A549 (cell line): ENCODE data around the gene NRXN2.

Experiments
- CHD4 ChIP-seq: fragments of 200-600 bp; sonication (generic); IDR thresholded peaks from 2 replicates; pipeline ENCODE4 v1.6.1; 2016; ENCODE audit warnings: antibody characterized with exemption, mild to moderate bottlenecking, borderline replicate concordance
- EP300 ChIP-seq, 2 experiments: fragments of >200 bp; sonication (Bioruptor Twin); formaldehyde crosslinking; IDR thresholded peaks; 2 replicates in 1 of 2; 3 replicates in 1 of 2; pipeline ENCODE4 v1.6.1; 2016 to 2017
- HDAC2 ChIP-seq: fragments of 200-600 bp; sonication (generic); IDR thresholded peaks from 2 replicates; pipeline ENCODE4 v1.6.1; 2016
- MAX ChIP-seq: IDR thresholded peaks from 2 replicates; pipeline ENCODE4 v1.6.1; 2012
- POLR2A ChIP-seq: IDR thresholded peaks from 2 replicates; pipeline ENCODE4 v1.6.1; 2012; ENCODE audit warnings: mild to moderate bottlenecking, low read length
- RAD21 ChIP-seq, 2 experiments: fragments of >200 bp in 1 of 2; sonication (Bioruptor Twin) in 1 of 2; formaldehyde crosslinking in 1 of 2; IDR thresholded peaks in 1 of 2; conservative IDR thresholded peaks in 1 of 2; 2 replicates in 1 of 2; 3 replicates in 1 of 2; pipeline ENCODE4 v1.6.1; 2012 to 2018; ENCODE audit warnings: inconsistent platforms in 1 of 2
- RNF2 ChIP-seq: fragments of 200-600 bp; sonication (generic); IDR thresholded peaks from 2 replicates; pipeline ENCODE4 v1.6.1; 2016; ENCODE audit warnings: low read depth, mild to moderate bottlenecking, antibody characterized with exemption, moderate library complexity, borderline replicate concordance
- ZNF302 ChIP-seq: fragments of 250-450 bp; sonication (Bioruptor Pico); IDR thresholded peaks from 2 replicates; pipeline ENCODE4 v1.9.0; 2021; ENCODE audit warnings: inconsistent platforms, mild to moderate bottlenecking, moderate library complexity
- TF ChIP-seq, protein P1 (sequence below): fragments of 150-350 bp; IDR thresholded peaks from 2 replicates; pipeline ENCODE4 v1.6.1; 2014; ENCODE audit warnings: low read depth, mild to moderate bottlenecking, low read length
- TF ChIP-seq, protein P2 (sequence below): fragments of >200 bp; sonication (Bioruptor Twin); formaldehyde crosslinking; IDR thresholded peaks from 3 replicates; pipeline ENCODE4 v1.5.1; 2016

GRCh38 chr11:64722141-64723065 is 594 bp downstream of the NRXN2 start:
- TF ChIP-seq, protein P1, sequence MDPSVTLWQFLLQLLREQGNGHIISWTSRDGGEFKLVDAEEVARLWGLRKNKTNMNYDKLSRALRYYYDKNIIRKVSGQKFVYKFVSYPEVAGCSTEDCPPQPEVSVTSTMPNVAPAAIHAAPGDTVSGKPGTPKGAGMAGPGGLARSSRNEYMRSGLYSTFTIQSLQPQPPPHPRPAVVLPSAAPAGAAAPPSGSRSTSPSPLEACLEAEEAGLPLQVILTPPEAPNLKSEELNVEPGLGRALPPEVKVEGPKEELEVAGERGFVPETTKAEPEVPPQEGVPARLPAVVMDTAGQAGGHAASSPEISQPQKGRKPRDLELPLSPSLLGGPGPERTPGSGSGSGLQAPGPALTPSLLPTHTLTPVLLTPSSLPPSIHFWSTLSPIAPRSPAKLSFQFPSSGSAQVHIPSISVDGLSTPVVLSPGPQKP: no peak
- no peak for TF ChIP-seq POLR2A
- no peak for TF ChIP-seq EP300 (IDR thresholded peaks at IDR 0.05)
- TF ChIP-seq, protein P2, sequence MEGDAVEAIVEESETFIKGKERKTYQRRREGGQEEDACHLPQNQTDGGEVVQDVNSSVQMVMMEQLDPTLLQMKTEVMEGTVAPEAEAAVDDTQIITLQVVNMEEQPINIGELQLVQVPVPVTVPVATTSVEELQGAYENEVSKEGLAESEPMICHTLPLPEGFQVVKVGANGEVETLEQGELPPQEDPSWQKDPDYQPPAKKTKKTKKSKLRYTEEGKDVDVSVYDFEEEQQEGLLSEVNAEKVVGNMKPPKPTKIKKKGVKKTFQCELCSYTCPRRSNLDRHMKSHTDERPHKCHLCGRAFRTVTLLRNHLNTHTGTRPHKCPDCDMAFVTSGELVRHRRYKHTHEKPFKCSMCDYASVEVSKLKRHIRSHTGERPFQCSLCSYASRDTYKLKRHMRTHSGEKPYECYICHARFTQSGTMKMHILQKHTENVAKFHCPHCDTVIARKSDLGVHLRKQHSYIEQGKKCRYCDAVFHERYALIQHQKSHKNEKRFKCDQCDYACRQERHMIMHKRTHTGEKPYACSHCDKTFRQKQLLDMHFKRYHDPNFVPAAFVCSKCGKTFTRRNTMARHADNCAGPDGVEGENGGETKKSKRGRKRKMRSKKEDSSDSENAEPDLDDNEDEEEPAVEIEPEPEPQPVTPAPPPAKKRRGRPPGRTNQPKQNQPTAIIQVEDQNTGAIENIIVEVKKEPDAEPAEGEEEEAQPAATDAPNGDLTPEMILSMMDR: no peak
- TF ChIP-seq RNF2: no peak
- TF ChIP-seq HDAC2: no peak
- TF ChIP-seq CHD4: no peak
- TF ChIP-seq RAD21 (conservative IDR thresholded peaks at IDR 0.05 in 1 of 2, IDR thresholded peaks at IDR 0.05 in 1 of 2): no peak
- no peak for TF ChIP-seq ZNF302 (CRISPR knock-in tag)
- TF ChIP-seq MAX: no peak
